ACHN (cell line): ENCODE data around the gene NANOGP8.
"Not testable (repeated sequence)": the region's sequence is repeated elsewhere in the genome, so short reads cannot be mapped to it uniquely, and the experiment has no call there.

Experiments
- DNase-seq: peaks from one replicate; pipeline ENCODE4 v3.0.0-alpha.2; 2015
- in situ Hi-C: cut with HindIII; loops from 2 replicates; pipeline ENCODE4 v1.10.0; 2017; ENCODE audit warnings: low sequenced_read_pairs, low pct_ligation_motif_present, low pct_unique_long_range_greater_than_20kb

Gene NANOGP8

GRCh38 chr15:35085176-35085919, at the start of gene NANOGP8:
Gene NANOGP8 (minus strand): TSS chr15:35085295. CDS start chr15:35085110, 185 bp downstream.
- DNase-seq, in situ Hi-C loops: not testable (repeated sequence)

- DNase-seq: no peak
- in situ Hi-C loops: no loop called here
Observed at GRCh38 chr15:35134299-35134698, 49.2 kb upstream of the NANOGP8 start.

- in situ Hi-C loops: no loop called here
- DNase-seq: no peak
Observed at GRCh38 chr15:35130245-35130644, 45.1 kb upstream of the NANOGP8 start.

GRCh38 chr15:35129361-35129760, 44.3 kb upstream of the NANOGP8 start:
- in situ Hi-C loops: no loop called here
- DNase-seq: no peak

- no peak for DNase-seq
- in situ Hi-C loops: no loop called here
Observed at GRCh38 chr15:35127717-35128116, 42.6 kb upstream of the NANOGP8 start.

- in situ Hi-C loops: no loop called here
- DNase-seq: no peak
Observed at GRCh38 chr15:35126236-35126635, 41.1 kb upstream of the NANOGP8 start.

- in situ Hi-C loops: no loop called here
- no peak for DNase-seq
Observed at GRCh38 chr15:35123743-35124142, 38.6 kb upstream of the NANOGP8 start.

GRCh38 chr15:35121611-35122359, 36.7 kb upstream of the NANOGP8 start:
- in situ Hi-C loops: no loop called here
- no peak for DNase-seq

- in situ Hi-C loops: no loop called here
- DNase-seq: no peak
Observed at GRCh38 chr15:35120173-35120572, 35.1 kb upstream of the NANOGP8 start.

GRCh38 chr15:35118960-35119359, 33.9 kb upstream of the NANOGP8 start:
- in situ Hi-C loops: no loop called here

GRCh38 chr15:35117543-35118265, 32.6 kb upstream of the NANOGP8 start:
- DNase-seq: no peak
- in situ Hi-C loops: no loop called here

More at GRCh38 chr15:35118960-35119359, 33.9 kb upstream of the NANOGP8 start:
- DNase-seq: no peak

GRCh38 chr15:35115155-35115725, 30.1 kb upstream of the NANOGP8 start:
- no peak for DNase-seq
- in situ Hi-C loops: no loop called here

GRCh38 chr15:35112346-35112745, 27.3 kb upstream of the NANOGP8 start:
- in situ Hi-C loops: no loop called here

GRCh38 chr15:35111861-35112260, 26.8 kb upstream of the NANOGP8 start:
- DNase-seq: no peak
- in situ Hi-C loops: no loop called here

More at GRCh38 chr15:35112346-35112745, 27.3 kb upstream of the NANOGP8 start:
- DNase-seq: no peak

GRCh38 chr15:35108453-35108852, 23.4 kb upstream of the NANOGP8 start:
- in situ Hi-C loops: no loop called here
- no peak for DNase-seq

- DNase-seq: no peak
- in situ Hi-C loops: no loop called here
Observed at GRCh38 chr15:35107561-35107960, 22.5 kb upstream of the NANOGP8 start.

GRCh38 chr15:35107122-35107521, 22.0 kb upstream of the NANOGP8 start:
- no peak for DNase-seq
- in situ Hi-C loops: no loop called here

- in situ Hi-C loops: no loop called here
- no peak for DNase-seq
Observed at GRCh38 chr15:35104526-35105147, 19.5 kb upstream of the NANOGP8 start.
